ENCODE data around the gene LRP5.

GRCh38 chr11:68431984-68432645, 119.7 kb downstream of the LRP5 start:
- TF ChIP-seq GATA3 (IDR thresholded peaks at IDR 0.05; ENCODE audit: low read depth, low read length) (no peak), GATA2 (IDR thresholded peaks at IDR 0.05; ENCODE audit: low read depth, low read length) (no peak)

Data from SH-SY5Y (cell line).